Stomach (tissue), 9 donors: Measurements from ENCODE around the gene SNX19. TPM values are rescaled to one million over a fixed set of nuclear protein-coding genes. Genes with fewer than 3 reads are reported as not detected.
"Not testable (repeated sequence)": the region's sequence is repeated elsewhere in the genome, so short reads cannot be mapped to it uniquely, and the experiment has no call there.

Experiments used
- DNase-seq, 2 donors: peaks; one replicate each; pipeline versions ENCODE4 v3.0.0 to v3.0.0-alpha.2; 2013 to 2019
- H3K27ac ChIP-seq, 5 donors: fragments of 200-600 bp in 4 of 5; sonication (generic) in 4 of 5; one replicate each; pipeline ENCODE4 v1.5.1; 2013 to 2019; ENCODE audit warnings: mild to moderate bottlenecking in 1 of 5, moderate library complexity in 1 of 5
- H3K27me3 ChIP-seq, 3 donors: fragments of 200-600 bp; sonication (generic); one replicate each; pipeline ENCODE4 v1.5.1; 2017 to 2019; ENCODE audit warnings: mixed run types in 1 of 3
- H3K36me3 ChIP-seq, 4 donors: fragments of 200-600 bp; sonication (generic); 1 replicate in 3 of 4; 2 replicates in 1 of 4; pipeline ENCODE4 v1.5.1; 2016 to 2019
- H3K4me1 ChIP-seq, 4 donors: fragments of 200-600 bp; sonication (generic); one replicate each; pipeline ENCODE4 v1.5.1; 2016 to 2019
- H3K4me3 ChIP-seq, 4 donors: fragments of 200-600 bp; sonication (generic) in 3 of 4; one replicate each; pipeline ENCODE4 v1.5.1; 2016 to 2019; ENCODE audit warnings: mild to moderate bottlenecking in 1 of 4
- H3K9me3 ChIP-seq, 4 donors: fragments of 200-600 bp; sonication (generic); one replicate each; pipeline ENCODE4 v1.5.1; 2016 to 2019
- EP300 ChIP-seq: sonication (generic); formaldehyde crosslinking; IDR thresholded peaks from one replicate; pipeline ENCODE4 v1.6.1; 2017; ENCODE audit warnings: antibody characterized with exemption
- POLR2A ChIP-seq, 4 donors: fragments of 450-650 bp; IDR thresholded peaks; one replicate each; pipeline ENCODE4 v1.6.1; 2016; ENCODE audit warnings: antibody characterized with exemption in 4 of 4, control low read depth in 2 of 4, mild to moderate bottlenecking in 1 of 4, moderate library complexity in 1 of 4
- POLR2AphosphoS5 ChIP-seq, 3 donors: sonication (generic); formaldehyde crosslinking; IDR thresholded peaks; one replicate each; pipeline ENCODE4 v1.6.1; 2016; ENCODE audit warnings: antibody characterized with exemption in 3 of 3
- WGBS, 5 donors: extraction: QIAGEN DNeasy Blood & Tissue Kit in 3 of 5; methylation state at CpG; one replicate each; pipeline versions ENCODE4 v1.1.5 to v1.1.7; 2013 to 2018; 5-methylcytosine and 5-hydroxymethylcytosine counted together
- intact Hi-C: fragments of 100-400 bp; cut with DNase I; formaldehyde crosslinking; loops from one replicate; pipeline ENCODE4 v1.15.1; 2023; ENCODE audit warnings: low total_unique reads
- polyA plus RNA-seq, 3 donors: library from polyadenylated mRNA; stranded (reverse); fragments of 200-250 nt; gene quantifications; one replicate each; pipeline ENCODE4 v1.2.3, GENCODE V29; 2013
- total RNA-seq, 5 donors: library from RNA; depleted of rRNA; stranded (reverse); fragments of >200 nt; gene quantifications; one replicate each; pipeline versions ENCODE4 v1.1.0 to v1.2.3, GENCODE V29; 2014 to 2016
- TF ChIP-seq, protein P1 (sequence below), 7 experiments: fragments of 450-650 bp in 4 of 7; fragments of 200-600 bp in 3 of 7; sonication (generic) in 3 of 7; IDR thresholded peaks; one replicate each; pipeline ENCODE4 v1.5.1; 2016 to 2019; ENCODE audit warnings: antibody characterized with exemption in 7 of 7, control low read depth in 2 of 7, mild to moderate bottlenecking in 1 of 7
- donor health status: healthy with polysubstance abuse.
- donor health status: Bipolar disorder and iron deficiency.
- donor health status: healthy.

SNX19 gene
- total and polyA plus RNA-seq, 8 donors: 8.7 to 173 (median 47.4) TPM

DNA sequence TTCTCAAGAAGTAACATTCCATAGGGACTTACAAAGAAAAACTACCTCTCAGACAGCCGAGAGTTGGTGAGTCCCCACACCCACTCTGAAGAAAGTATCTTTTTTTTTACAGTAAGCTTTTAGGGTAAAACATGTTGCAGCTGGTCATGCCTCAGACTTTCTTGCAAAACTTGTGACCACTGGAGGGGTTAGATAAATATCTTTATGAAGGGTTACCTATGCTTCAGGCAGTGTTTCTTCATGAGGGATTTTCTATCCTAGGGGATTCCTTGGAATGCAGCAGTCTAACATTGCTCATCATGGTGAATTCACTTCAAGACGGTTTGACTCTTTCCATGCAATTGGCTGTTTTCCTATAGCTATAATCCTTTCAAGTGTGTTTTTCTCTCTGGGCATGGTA, 20.8 kb upstream of the SNX19 start:
- DNase-seq: no peak
- no peak overlapping the region for H3K4me3 ChIP-seq
- no peaks in the 10 kb centered on the region for H3K27me3 ChIP-seq
- no peaks in the 10 kb centered on the region for H3K4me1 ChIP-seq
- 55 to 72% (median 64%) methylated on average over 2 of the region's 2 CpGs for WGBS, 5 donors
- TF ChIP-seq POLR2AphosphoS5 (IDR thresholded peaks at IDR 0.05) (no peak), EP300 (no peak), POLR2A (IDR thresholded peaks at IDR 0.05) (no peak)
- TF ChIP-seq, protein P1, sequence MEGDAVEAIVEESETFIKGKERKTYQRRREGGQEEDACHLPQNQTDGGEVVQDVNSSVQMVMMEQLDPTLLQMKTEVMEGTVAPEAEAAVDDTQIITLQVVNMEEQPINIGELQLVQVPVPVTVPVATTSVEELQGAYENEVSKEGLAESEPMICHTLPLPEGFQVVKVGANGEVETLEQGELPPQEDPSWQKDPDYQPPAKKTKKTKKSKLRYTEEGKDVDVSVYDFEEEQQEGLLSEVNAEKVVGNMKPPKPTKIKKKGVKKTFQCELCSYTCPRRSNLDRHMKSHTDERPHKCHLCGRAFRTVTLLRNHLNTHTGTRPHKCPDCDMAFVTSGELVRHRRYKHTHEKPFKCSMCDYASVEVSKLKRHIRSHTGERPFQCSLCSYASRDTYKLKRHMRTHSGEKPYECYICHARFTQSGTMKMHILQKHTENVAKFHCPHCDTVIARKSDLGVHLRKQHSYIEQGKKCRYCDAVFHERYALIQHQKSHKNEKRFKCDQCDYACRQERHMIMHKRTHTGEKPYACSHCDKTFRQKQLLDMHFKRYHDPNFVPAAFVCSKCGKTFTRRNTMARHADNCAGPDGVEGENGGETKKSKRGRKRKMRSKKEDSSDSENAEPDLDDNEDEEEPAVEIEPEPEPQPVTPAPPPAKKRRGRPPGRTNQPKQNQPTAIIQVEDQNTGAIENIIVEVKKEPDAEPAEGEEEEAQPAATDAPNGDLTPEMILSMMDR (IDR thresholded peaks at IDR 0.05): no peak
- H3K27ac ChIP-seq: no peak overlapping the region
- no peaks in the 10 kb centered on the region for H3K36me3 ChIP-seq
- intact Hi-C loops: no loop called here
- no peaks in the 10 kb centered on the region for H3K9me3 ChIP-seq

DNA sequence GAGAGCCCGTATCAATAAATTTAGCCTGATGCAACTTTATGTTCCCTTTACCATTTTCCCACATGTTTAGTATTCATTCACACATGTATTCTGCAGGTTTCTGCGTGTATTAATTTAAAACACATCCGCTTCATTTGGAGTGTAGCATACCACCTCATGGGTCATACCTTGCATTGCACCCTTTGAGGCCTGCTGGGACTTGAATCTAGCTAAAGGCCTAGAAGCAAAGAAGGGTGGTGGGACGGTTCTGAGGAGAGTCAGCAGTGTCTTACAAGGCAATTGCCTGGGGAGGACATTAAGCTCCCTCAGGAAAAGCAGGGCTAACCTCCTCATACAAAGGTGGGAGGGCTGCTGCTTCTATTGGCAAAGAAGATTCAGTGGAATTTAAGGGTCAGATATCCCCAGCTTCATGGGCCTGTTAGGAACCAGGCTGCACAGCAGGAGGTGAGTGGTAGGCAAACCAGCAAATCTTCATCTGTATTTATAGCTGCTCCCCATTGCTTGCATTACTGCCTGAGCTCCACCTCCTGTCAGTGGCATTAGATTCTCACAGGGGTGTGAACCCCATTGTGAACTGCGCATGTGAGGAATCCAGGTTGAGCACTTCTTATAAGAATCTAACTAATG, 15.9 kb upstream of the SNX19 start:
- Histone ChIP-seq H3K4me1 (no peaks in the 10 kb centered on the region), H3K27ac (no peak overlapping the region), H3K4me3 (no peak overlapping the region), H3K36me3 (no peaks in the 10 kb centered on the region), H3K27me3 (no peaks in the 10 kb centered on the region), H3K9me3 (no peaks in the 10 kb centered on the region)
- DNase-seq: no peak
- intact Hi-C loops: no loop called here
- TF ChIP-seq, protein P1 (IDR thresholded peaks at IDR 0.05): no peak
- TF ChIP-seq POLR2AphosphoS5 (IDR thresholded peaks at IDR 0.05) (no peak), POLR2A (IDR thresholded peaks at IDR 0.05) (no peak), EP300 (no peak)
- WGBS, 5 donors: 82 to 88% (median 86%) methylated on average over 5 of the region's 5 CpGs

DNA sequence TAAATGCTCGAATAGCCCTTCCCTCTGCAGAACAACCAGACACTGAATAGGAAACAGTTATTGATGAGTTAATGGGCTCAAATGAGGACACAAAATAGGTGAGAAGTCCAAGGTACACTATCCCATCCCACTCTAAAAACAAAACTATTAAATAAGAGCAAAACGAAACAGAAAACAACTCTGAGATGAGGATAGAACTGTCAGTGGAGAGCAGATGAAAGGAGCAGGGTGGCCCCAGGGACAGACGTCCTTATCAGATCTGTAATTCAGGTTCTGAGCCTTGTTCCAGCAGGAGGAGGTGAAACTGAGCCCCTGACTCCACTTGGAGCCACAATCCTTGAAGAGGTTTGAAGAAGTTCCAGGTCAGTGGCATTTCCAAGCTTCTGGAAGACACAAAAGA, 8.5 kb upstream of the SNX19 start:
- no peak for DNase-seq
- H3K36me3 ChIP-seq: no peaks in the 10 kb centered on the region
- intact Hi-C loops: loop anchor here (10.0 kb wide), 1 partner anchor 750 kb away; no protein-coding TSS in a partner anchor
- no peak overlapping the region for H3K4me3 ChIP-seq
- TF ChIP-seq POLR2A (IDR thresholded peaks at IDR 0.05): no peak
- TF ChIP-seq, protein P1 (IDR thresholded peaks at IDR 0.05): no peak
- no peak for TF ChIP-seq EP300
- no peak for TF ChIP-seq POLR2AphosphoS5 (IDR thresholded peaks at IDR 0.05)
- H3K27me3 ChIP-seq: no peaks in the 10 kb centered on the region
- no peaks in the 10 kb centered on the region for H3K9me3 ChIP-seq
- H3K4me1 ChIP-seq: no peaks in the 10 kb centered on the region
- no peak overlapping the region for H3K27ac ChIP-seq
- 42 to 48% (median 46%) methylated on average over 3 of the region's 3 CpGs for WGBS, 5 donors

DNA sequence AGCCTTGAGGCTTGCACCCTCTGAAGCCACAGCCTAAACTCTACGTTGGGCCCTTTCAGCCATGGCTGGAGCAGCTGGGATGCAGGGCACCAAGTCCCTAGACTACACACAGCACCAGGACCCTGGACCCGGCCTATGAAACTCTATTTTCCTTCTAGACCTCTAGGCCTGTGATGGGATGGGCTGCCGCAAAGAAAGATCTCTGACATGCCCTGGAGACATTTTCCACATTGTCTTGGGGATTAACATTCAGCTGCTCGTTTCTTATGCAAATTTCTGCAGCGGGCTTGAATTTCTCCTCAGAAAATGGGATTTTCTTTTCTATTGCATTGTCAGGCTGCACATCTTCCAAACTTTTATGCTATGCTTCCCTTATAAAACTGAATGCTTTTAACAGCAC, 4.3 kb upstream of the SNX19 start:
- WGBS, 5 donors: 58 to 71% (median 70%) methylated on average over 5 of the region's 5 CpGs
- H3K36me3 ChIP-seq, H3K4me3 ChIP-seq, H3K27me3 ChIP-seq, H3K9me3 ChIP-seq, H3K4me1 ChIP-seq, DNase-seq, H3K27ac ChIP-seq: not testable (repeated sequence)
- intact Hi-C loops: loop anchor here (10.0 kb wide), 1 partner anchor 754 kb away; no protein-coding TSS in a partner anchor

DNA sequence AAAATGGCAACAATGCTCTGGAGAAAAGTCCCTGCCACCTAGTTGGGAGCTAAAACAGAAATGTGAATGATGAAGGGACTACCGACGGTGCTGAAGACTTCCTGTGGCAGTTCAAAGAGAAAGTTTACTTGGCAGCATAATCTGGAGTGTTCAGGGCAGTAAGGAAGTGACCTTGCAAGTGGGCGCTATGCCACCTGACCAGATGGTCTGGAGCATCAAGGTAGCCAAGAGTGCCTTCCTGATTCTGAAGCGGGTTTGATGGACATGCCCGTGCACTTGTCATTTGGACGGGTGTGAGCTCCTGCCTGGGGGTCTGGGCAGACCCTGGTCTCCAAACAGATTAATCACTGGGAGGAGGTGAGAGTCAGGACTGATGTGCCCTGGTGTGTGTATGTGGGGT, 1.8 kb upstream of the SNX19 start:
- H3K27ac ChIP-seq: no peak overlapping the region
- intact Hi-C loops: no loop called here
- no peaks in the 10 kb centered on the region for H3K9me3 ChIP-seq
- H3K4me1 ChIP-seq: peaks cover 22 to 33% (median 30%) of the 10 kb centered on the region in 4 donors
- TF ChIP-seq POLR2A (IDR thresholded peaks at IDR 0.05) (no peak), POLR2AphosphoS5 (IDR thresholded peaks at IDR 0.05) (no peak), EP300 (no peak)
- TF ChIP-seq, protein P1 (IDR thresholded peaks at IDR 0.05): no peak
- 71 to 82% (median 74%) methylated on average over 6 of the region's 6 CpGs for WGBS, 5 donors
- H3K27me3 ChIP-seq: no peaks in the 10 kb centered on the region
- peaks cover 0 to 22% (median 20%) of the 10 kb centered on the region in 4 donors for H3K36me3 ChIP-seq
- H3K4me3 ChIP-seq: no peak overlapping the region
- no peak for DNase-seq
